Measurements from ENCODE around the gene MMRN1. TPM values are rescaled to one million over a fixed set of nuclear protein-coding genes. Genes with fewer than 3 reads are reported as not detected.
A peak's percentile ranks its signal among the peaks of the same experiment; 100 is the strongest.
"Not testable (repeated sequence)": the region's sequence is repeated elsewhere in the genome, so short reads cannot be mapped to it uniquely, and the experiment has no call there.

The MMRN1 gene
- polyA plus RNA-seq, 1 donor, result 22.4 TPM

DNA sequence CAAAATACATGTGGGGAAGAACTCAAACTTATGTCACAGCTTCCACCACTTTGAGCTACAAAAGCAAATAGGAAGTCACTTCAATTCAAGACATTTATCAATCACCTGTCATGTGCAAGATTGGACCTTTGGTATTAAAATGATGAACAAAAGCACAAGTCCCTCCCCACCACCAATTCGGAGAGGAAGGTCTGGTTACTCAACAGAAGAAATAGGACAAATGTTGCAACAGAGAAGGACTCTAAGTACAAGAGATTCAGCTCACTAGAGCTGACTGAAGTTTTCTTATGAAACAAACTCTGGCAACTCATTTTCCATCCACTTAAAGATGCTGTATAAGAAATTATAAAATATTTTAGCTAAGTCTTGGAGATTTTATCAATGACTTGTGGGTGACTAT, 16.0 kb upstream of the MMRN1 start:
- Histone ChIP-seq H3K36me3 (ENCODE audit: control insufficient read depth, insufficient read depth, low read length) (no peaks in the 10 kb centered on the region), H3K4me1 (ENCODE audit: control insufficient read depth, insufficient read depth, low read length) (no peaks in the 10 kb centered on the region), H3K9me3 (ENCODE audit: control insufficient read depth, low read depth, low read length) (no peaks in the 10 kb centered on the region), H3K27me3 (ENCODE audit: control insufficient read depth, insufficient read depth, low read length) (peaks cover 2% of the 10 kb centered on the region), H3K27ac (ENCODE audit: low read length) (no peak overlapping the region), H3K4me3 (ENCODE audit: low read length) (no peak overlapping the region)
- WGBS (ENCODE audit: insufficient coverage, low lambda C conversion rate), result no CpG with 5 or more reads among the region's 1 CpG
- DNase-seq, result no peak

DNA sequence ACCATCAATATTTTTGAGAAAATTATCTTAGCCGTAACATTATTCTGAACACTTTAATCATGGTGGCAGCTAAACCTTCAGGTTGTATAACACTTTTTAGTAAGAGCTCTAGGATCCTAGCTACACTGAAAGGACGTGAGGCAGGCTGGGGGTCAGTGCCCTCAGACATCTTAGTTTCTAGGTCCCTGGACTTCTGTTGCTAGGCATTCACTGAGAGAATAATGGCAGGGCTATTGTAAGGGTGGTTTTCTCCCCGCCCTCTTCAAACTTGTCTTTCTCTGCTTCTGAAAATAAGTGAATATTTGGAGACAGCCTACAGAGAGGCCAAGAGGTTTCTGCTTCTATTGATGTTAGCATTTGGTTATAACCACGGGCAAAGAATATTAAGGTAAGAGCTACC, 15.4 kb upstream of the MMRN1 start:
- no peaks in the 10 kb centered on the region for H3K9me3 ChIP-seq (ENCODE audit: control insufficient read depth, low read depth, low read length)
- no peak overlapping the region for H3K27ac ChIP-seq (ENCODE audit: low read length)
- no peak for DNase-seq
- H3K36me3 ChIP-seq (ENCODE audit: control insufficient read depth, insufficient read depth, low read length), result no peaks in the 10 kb centered on the region
- no peaks in the 10 kb centered on the region for H3K4me1 ChIP-seq (ENCODE audit: control insufficient read depth, insufficient read depth, low read length)
- WGBS (ENCODE audit: insufficient coverage, low lambda C conversion rate), result 80% methylated on average over 1 of the region's 4 CpGs
- peaks cover 2% of the 10 kb centered on the region for H3K27me3 ChIP-seq (ENCODE audit: control insufficient read depth, insufficient read depth, low read length)
- no peak overlapping the region for H3K4me3 ChIP-seq (ENCODE audit: low read length)

DNA sequence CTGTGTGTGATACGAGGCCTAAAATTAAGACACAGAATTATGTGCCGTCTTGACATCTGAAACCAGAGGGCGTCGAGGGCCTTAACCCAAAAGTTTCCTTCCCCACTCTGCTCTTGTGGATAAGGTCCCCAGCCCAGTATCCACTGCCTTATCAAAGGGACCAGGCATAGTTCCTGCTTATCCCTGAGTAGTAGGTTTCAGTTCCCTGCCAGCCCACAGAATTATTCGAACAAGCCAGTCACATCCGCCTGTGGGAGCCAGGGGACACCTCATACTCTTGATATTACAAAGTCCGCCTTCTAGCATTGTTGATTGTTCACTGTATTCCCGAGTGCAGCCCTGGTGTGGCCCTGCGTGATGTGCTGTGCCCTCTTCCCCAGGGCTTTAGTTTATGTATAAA, 5.4 kb upstream of the MMRN1 start:
- H3K4me3 ChIP-seq (ENCODE audit: low read length), result no peak overlapping the region
- no peaks in the 10 kb centered on the region for H3K27me3 ChIP-seq (ENCODE audit: control insufficient read depth, insufficient read depth, low read length)
- no peak overlapping the region for H3K27ac ChIP-seq (ENCODE audit: low read length)
- H3K36me3 ChIP-seq (ENCODE audit: control insufficient read depth, insufficient read depth, low read length), result no peaks in the 10 kb centered on the region
- H3K4me1 ChIP-seq (ENCODE audit: control insufficient read depth, insufficient read depth, low read length), result no peaks in the 10 kb centered on the region
- no CpG with 5 or more reads among the region's 9 CpGs for WGBS (ENCODE audit: insufficient coverage, low lambda C conversion rate)
- H3K9me3 ChIP-seq (ENCODE audit: control insufficient read depth, low read depth, low read length), result no peaks in the 10 kb centered on the region
- DNase-seq, result peak in 1 of 2 donors; percentile 12

DNA sequence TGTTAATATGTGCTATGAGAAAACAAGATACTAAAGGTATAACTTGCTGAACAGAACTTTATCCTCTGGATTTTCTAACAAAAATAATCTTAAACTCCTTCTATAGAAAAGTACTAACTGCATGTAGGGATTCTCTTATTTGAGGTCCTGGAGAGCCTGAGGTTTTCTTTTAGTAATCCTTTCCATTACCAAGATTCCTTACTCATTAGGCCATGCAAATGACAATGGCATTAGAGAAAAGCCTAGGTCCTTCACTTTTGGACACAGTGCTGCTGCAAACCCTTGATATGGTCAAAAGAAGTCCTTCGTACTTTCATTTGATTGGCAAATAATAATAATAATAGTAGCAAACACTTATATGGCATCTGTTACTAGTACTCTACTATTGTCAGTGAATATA, 3.2 kb downstream of the MMRN1 start:
- Histone ChIP-seq H3K4me1 (ENCODE audit: control insufficient read depth, insufficient read depth, low read length) (peaks cover 3% of the 10 kb centered on the region), H3K27me3 (ENCODE audit: control insufficient read depth, insufficient read depth, low read length) (no peaks in the 10 kb centered on the region), H3K36me3 (ENCODE audit: control insufficient read depth, insufficient read depth, low read length) (no peaks in the 10 kb centered on the region), H3K9me3 (ENCODE audit: control insufficient read depth, low read depth, low read length) (no peaks in the 10 kb centered on the region), H3K4me3 (ENCODE audit: low read length) (no peak overlapping the region), H3K27ac (ENCODE audit: low read length) (no peak overlapping the region)
- 38% methylated on average over 1 of the region's 1 CpG for WGBS (ENCODE audit: insufficient coverage, low lambda C conversion rate)
- no peak for DNase-seq

DNA sequence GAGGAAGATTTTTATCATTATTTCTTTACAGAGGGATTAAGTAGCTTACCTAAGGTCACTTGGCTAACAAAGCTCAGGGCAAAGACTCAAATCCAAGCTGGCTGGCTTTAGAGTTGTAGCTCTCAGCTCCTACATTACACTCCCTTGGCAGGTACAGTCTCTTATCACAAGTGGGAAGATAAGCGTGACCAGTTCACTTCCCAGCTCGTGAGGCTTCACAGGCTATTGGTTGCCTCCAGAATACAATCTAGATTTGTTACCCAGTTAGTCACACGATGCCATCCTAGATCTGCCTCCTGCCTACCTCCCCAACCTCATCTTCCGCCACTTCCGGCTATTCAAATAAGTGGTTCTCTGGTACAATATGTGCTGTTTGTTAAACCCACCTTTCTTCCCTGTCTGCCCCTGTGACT, 3.7 kb downstream of the MMRN1 start:
- H3K4me3 ChIP-seq (ENCODE audit: low read length), result no peak overlapping the region
- H3K36me3 ChIP-seq (ENCODE audit: control insufficient read depth, insufficient read depth, low read length), result no peaks in the 10 kb centered on the region
- peaks cover 3% of the 10 kb centered on the region for H3K4me1 ChIP-seq (ENCODE audit: control insufficient read depth, insufficient read depth, low read length)
- H3K27ac ChIP-seq (ENCODE audit: low read length), result no peak overlapping the region
- peak; percentile 47 to 68 for DNase-seq
- H3K9me3 ChIP-seq (ENCODE audit: control insufficient read depth, low read depth, low read length), result no peaks in the 10 kb centered on the region
- WGBS (ENCODE audit: insufficient coverage, low lambda C conversion rate), result 0% methylated on average over 1 of the region's 5 CpGs
- no peaks in the 10 kb centered on the region for H3K27me3 ChIP-seq (ENCODE audit: control insufficient read depth, insufficient read depth, low read length)

DNA sequence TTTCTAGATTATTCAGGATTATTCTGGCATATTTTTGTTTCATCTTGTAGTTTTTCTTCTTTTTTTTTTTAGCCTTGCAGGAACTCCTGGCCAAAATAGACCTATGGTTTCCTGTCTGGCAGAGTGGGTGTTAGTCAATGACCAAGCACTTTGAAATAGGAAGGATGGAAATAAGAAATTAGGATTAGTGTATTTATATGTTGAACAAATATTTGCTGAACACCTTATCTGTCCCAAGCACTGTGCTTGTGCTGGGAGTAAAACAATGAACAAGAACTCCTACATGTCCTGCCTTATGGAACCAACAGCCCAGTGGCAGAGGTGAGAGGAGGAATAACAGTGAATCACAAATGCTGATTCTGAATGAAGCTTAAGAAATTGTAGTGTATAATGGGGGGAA, 4.5 kb downstream of the MMRN1 start:
- Histone ChIP-seq H3K36me3 (ENCODE audit: control insufficient read depth, insufficient read depth, low read length) (no peaks in the 10 kb centered on the region), H3K27me3 (ENCODE audit: control insufficient read depth, insufficient read depth, low read length) (no peaks in the 10 kb centered on the region), H3K27ac (ENCODE audit: low read length) (no peak overlapping the region), H3K4me3 (ENCODE audit: low read length) (no peak overlapping the region), H3K9me3 (ENCODE audit: control insufficient read depth, low read depth, low read length) (no peaks in the 10 kb centered on the region), H3K4me1 (ENCODE audit: control insufficient read depth, insufficient read depth, low read length) (peaks cover 3% of the 10 kb centered on the region)
- no peak for DNase-seq

DNA sequence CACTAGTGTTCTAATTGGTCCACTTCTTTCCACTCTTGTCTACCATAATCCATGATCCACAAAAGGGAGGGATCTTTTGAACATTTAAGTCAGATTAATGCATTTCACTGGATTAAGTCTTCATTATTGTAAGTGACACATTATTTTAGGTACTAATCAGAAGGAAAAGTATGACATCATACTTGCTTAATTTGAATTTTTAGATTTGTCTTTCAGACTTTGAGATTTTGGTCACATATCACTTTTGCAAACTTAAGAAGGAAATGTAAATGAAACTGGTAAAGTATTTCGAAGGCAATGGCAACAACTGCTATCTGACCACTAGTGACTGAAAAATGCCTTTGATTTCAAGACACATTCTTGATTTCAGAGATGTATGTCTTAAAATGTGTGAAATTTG, 5.2 kb downstream of the MMRN1 start:
- no peaks in the 10 kb centered on the region for H3K36me3 ChIP-seq (ENCODE audit: control insufficient read depth, insufficient read depth, low read length)
- H3K9me3 ChIP-seq (ENCODE audit: control insufficient read depth, low read depth, low read length), result no peaks in the 10 kb centered on the region
- WGBS (ENCODE audit: insufficient coverage, low lambda C conversion rate), result 100% methylated on average over 1 of the region's 1 CpG
- H3K4me1 ChIP-seq (ENCODE audit: control insufficient read depth, insufficient read depth, low read length), result peaks cover 3% of the 10 kb centered on the region
- no peaks in the 10 kb centered on the region for H3K27me3 ChIP-seq (ENCODE audit: control insufficient read depth, insufficient read depth, low read length)
- no peak overlapping the region for H3K4me3 ChIP-seq (ENCODE audit: low read length)
- H3K27ac ChIP-seq (ENCODE audit: low read length), result no peak overlapping the region
- no peak for DNase-seq

DNA sequence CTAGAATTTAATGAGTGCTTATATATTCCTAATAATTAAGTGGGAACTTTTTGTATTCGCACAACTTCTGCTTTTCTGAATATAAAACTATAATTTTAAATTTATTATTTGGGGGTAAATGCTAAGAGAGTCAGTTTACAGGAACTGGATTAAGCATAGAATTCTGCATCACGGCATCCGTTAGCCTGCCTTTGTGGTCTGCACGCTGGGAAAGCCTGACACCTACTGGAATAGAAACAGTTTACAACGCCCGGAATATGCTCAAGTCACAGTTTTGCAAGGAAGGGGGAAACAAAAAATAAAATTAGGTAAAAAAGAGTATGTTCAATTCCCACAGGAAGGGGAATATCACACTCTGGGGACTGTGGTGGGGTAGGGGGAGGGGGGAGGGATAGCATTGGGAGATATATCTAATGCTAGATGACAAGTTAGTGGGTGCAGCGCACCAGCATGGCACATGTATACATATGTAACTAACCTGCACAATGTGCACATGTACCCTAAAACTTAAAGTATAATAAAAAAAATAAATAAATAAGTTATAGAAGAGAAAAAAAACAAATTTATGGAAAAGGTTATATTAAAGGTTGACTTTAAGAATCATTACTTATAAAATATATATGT, 7.3 kb downstream of the MMRN1 start:
- H3K9me3 ChIP-seq (ENCODE audit: control insufficient read depth, low read depth, low read length); H3K27me3 ChIP-seq (ENCODE audit: control insufficient read depth, insufficient read depth, low read length); H3K4me3 ChIP-seq (ENCODE audit: low read length); H3K36me3 ChIP-seq (ENCODE audit: control insufficient read depth, insufficient read depth, low read length); H3K27ac ChIP-seq (ENCODE audit: low read length); H3K4me1 ChIP-seq (ENCODE audit: control insufficient read depth, insufficient read depth, low read length): not testable (repeated sequence)
- 0% methylated on average over 6 of the region's 7 CpGs for WGBS (ENCODE audit: insufficient coverage, low lambda C conversion rate)
- peak; percentile 22 to 34 for DNase-seq

DNA sequence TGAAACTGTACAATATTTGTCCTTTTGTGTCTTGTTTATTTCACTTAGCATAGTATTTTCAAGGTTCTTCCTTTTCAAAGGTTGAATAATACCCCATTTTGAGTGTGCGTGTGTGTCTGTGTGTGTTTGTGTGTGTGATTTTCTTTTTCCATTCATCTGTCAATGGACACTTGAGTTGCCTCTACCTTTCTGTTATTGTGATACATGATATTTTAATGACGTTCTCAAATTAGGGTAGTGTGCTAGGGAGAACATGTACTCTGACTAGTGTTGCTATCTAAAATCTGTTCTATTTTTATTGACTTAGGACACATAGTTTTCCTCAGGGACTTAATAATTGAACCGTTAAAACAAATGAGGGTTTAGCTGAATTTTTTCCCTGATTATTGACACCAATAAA, 9.9 kb downstream of the MMRN1 start:
- Histone ChIP-seq H3K27ac (ENCODE audit: low read length) (no peak overlapping the region), H3K27me3 (ENCODE audit: control insufficient read depth, insufficient read depth, low read length) (no peaks in the 10 kb centered on the region), H3K36me3 (ENCODE audit: control insufficient read depth, insufficient read depth, low read length) (no peaks in the 10 kb centered on the region), H3K4me1 (ENCODE audit: control insufficient read depth, insufficient read depth, low read length) (no peaks in the 10 kb centered on the region), H3K4me3 (ENCODE audit: low read length) (no peak overlapping the region), H3K9me3 (ENCODE audit: control insufficient read depth, low read depth, low read length) (no peaks in the 10 kb centered on the region)
- 69% methylated on average over 3 of the region's 3 CpGs for WGBS (ENCODE audit: insufficient coverage, low lambda C conversion rate)
- no peak for DNase-seq

DNA sequence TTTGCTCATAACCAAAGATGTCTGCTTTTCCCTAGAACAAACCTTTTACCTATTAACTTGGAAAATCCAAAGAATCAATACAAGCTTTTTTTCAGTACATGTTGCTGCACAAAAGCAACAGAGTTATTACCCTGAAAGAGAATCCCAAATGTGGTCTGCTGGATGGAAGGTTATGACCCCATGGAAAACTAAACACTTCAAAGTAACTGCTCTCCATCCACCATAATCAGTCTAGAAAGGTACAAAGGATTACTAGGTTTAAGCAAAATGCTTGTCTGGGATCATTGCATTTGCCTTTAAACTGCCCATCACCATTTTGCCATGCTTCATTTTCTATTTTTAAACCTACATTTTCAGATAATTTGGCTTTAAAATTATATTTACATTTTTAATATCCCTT, 11.7 kb downstream of the MMRN1 start:
- no peak overlapping the region for H3K27ac ChIP-seq (ENCODE audit: low read length)
- H3K9me3 ChIP-seq (ENCODE audit: control insufficient read depth, low read depth, low read length), result no peaks in the 10 kb centered on the region
- no peak overlapping the region for H3K4me3 ChIP-seq (ENCODE audit: low read length)
- H3K4me1 ChIP-seq (ENCODE audit: control insufficient read depth, insufficient read depth, low read length), result no peaks in the 10 kb centered on the region
- DNase-seq, result no peak
- H3K36me3 ChIP-seq (ENCODE audit: control insufficient read depth, insufficient read depth, low read length), result no peaks in the 10 kb centered on the region
- no peaks in the 10 kb centered on the region for H3K27me3 ChIP-seq (ENCODE audit: control insufficient read depth, insufficient read depth, low read length)

DNA sequence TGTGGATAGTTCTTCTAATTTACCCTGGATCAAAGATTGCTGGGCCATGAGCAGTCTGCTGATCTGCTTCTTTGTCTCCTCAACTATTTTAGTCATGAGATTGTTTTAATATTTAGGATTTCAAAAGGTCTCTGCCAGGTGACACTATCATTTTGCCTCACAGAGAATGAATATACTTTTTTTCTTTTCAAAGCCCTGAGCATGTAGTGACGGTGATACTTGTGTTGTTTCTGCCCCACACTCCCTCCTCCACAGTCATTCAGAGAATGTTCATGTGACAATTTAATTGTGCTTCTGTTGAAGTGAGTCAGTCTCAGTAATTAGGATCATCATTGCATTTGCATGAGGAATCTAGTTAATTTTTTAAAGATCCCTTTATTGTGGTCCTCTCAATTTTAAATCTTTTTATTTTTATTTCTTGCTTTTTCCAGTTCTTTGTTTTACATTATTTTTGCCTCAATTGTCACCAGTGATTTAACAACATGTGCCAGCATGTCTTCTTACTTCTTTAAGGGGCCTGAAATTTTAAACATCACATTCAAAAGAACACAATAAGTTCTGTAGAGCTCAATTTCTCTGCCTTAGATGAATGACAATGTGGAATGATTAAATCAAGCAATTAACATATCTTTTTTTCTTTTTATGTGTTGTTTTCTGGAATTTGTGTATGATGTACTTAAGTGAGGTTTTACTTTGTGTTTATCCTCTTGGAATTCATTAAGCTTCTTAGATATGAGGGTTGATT, 12.3 kb downstream of the MMRN1 start:
- H3K27ac ChIP-seq (ENCODE audit: low read length), result no peak overlapping the region

More for the DNA sequence above, 12.3 kb downstream of the MMRN1 start:
- no peak for DNase-seq
- Histone ChIP-seq H3K36me3 (ENCODE audit: control insufficient read depth, insufficient read depth, low read length) (no peaks in the 10 kb centered on the region), H3K4me1 (ENCODE audit: control insufficient read depth, insufficient read depth, low read length) (no peaks in the 10 kb centered on the region), H3K4me3 (ENCODE audit: low read length) (no peak overlapping the region), H3K9me3 (ENCODE audit: control insufficient read depth, low read depth, low read length) (no peaks in the 10 kb centered on the region), H3K27me3 (ENCODE audit: control insufficient read depth, insufficient read depth, low read length) (no peaks in the 10 kb centered on the region)
- no CpG with 5 or more reads among the region's 1 CpG for WGBS (ENCODE audit: insufficient coverage, low lambda C conversion rate)
